Measurements from ENCODE around the gene MCOLN3.

MCOLN3 gene, protein sequence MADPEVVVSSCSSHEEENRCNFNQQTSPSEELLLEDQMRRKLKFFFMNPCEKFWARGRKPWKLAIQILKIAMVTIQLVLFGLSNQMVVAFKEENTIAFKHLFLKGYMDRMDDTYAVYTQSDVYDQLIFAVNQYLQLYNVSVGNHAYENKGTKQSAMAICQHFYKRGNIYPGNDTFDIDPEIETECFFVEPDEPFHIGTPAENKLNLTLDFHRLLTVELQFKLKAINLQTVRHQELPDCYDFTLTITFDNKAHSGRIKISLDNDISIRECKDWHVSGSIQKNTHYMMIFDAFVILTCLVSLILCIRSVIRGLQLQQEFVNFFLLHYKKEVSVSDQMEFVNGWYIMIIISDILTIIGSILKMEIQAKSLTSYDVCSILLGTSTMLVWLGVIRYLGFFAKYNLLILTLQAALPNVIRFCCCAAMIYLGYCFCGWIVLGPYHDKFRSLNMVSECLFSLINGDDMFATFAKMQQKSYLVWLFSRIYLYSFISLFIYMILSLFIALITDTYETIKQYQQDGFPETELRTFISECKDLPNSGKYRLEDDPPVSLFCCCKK

GRCh38 chr1:85048296-85049064 is at the start of gene MCOLN3:
Gene MCOLN3, minus strand, starts transcription at chr1:85048500. Its CDS starts 3,140 bp downstream, at chr1:85045360.
- DNase-seq: no peak

- no peak for DNase-seq
These were observed 45.3 kb upstream of the MCOLN3 start for GRCh38 chr1:85093644-85094043.

- peak; percentile 2 for DNase-seq
These were observed 43.5 kb upstream of the MCOLN3 start for GRCh38 chr1:85091671-85092280.

GRCh38 chr1:85090225-85090624 is 41.9 kb upstream of the MCOLN3 start:
- DNase-seq: no peak

- DNase-seq: no peak
These were observed 40.9 kb upstream of the MCOLN3 start for GRCh38 chr1:85089203-85089602.

- no peak for DNase-seq
These were observed 40.1 kb upstream of the MCOLN3 start for GRCh38 chr1:85088408-85088784.

- no peak for DNase-seq
These were observed 39.5 kb upstream of the MCOLN3 start for GRCh38 chr1:85087659-85088407.

- DNase-seq: no peak
These were observed 37.1 kb upstream of the MCOLN3 start for GRCh38 chr1:85085417-85085816.

DNA sequence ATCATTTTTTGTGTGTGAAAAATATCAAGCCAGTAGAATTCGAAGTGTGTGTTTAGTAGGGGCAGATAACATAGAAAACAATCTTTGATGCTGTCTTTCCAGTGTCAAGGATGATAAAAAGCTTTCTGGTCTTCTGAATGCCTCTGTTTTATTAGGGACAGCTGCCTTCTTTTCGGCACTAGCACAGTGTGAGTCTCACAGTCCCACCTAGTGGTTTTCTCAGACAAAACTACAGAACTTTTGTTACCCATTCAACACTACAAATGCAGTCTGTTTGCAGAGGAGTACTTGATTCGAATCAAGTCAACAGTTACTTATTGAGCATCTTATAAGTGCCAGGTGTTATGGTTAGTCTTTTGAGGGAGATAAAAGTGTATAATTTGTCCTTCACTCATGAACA is 30.6 kb upstream of the MCOLN3 start:
- DNase-seq: no peak

DNA sequence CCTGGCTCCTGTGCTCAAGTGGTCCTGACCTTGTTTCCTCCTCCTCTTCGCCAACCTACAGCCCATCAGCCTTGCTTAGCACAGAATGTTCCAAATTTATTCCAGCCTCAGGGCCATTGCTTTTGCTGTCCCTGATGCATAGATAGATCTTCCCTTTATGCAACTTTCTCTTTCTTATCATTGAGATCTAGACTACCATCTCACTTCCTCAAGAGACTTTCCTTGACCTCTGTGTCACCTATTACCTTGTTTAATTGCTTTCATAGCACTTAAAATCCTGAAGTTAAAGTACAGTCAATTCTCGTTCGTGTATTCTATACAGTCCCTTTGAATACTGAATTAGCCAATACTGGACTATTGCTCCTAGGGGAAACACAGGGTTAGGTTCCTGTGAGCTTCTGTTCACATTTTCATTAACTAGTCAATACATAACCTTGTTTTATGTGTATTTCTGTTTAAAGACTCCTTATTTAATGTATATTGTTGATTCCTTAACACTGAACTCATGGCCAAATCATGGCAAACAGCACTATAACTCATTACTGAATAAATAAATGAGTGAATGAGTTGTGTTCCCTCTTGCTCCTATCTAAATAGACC is 26.2 kb upstream of the MCOLN3 start:
- no peak for DNase-seq

DNA sequence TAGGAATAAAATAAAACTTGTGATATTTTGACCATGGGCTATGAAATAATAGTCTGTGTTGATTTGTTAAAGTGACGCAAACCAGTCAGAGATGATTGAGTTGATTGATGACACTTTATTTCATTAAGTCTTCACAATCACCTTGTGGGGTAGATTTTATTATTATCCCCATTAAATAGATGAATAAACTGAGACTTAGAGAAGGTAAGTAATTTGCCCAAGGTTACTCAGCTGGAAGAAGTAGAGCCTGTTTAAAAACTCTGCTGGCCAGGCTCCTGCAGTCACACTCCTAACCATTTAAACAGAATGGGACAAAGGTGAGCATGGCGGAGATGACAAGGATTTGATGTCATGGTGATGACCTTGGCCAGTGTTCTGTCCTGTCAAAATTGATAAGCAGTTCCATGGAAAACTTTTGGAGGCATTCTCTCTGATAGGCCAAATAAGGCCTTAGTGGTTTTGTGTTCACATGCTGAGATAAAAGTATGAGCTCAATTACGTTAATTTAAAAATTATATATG is 22.7 kb upstream of the MCOLN3 start:
- DNase-seq: no peak

- DNase-seq: no peak
These were observed 20.5 kb upstream of the MCOLN3 start for GRCh38 chr1:85068846-85069245.

GRCh38 chr1:85065550-85065949 is 17.2 kb upstream of the MCOLN3 start:
- DNase-seq: no peak

DNA sequence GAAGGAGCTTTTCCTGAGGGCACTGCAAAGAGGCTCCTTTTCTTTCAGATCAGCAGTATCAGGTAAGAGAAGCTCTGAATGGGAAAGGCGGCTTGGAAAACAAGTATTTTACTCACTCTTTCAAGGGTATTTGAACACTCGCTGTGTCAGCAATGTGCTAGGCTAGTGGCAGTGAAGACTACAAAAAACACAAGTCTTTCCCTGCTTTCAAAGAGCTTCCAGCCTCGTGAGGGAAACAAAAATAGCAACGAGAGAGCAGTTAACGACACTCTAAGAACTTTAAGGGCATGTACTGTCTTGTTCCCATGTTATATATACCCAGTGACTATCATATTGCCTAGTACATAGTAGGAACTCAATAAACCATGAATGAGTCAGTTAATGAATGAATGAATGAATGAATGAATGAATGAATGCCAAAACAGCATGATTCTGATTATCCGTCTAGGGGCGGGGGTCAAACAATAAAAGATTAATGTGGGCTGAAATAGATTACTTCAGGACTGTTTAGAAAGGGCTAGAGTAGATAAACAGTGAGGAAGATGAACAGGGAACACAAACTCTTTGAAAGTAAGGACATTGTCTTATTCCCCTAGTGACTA is 14.2 kb upstream of the MCOLN3 start:
- no peak for DNase-seq

GRCh38 chr1:85061711-85062424 is 13.6 kb upstream of the MCOLN3 start:
- peak; percentile 88 for DNase-seq

GRCh38 chr1:85060038-85060437 is 11.7 kb upstream of the MCOLN3 start:
- no peak for DNase-seq

DNA sequence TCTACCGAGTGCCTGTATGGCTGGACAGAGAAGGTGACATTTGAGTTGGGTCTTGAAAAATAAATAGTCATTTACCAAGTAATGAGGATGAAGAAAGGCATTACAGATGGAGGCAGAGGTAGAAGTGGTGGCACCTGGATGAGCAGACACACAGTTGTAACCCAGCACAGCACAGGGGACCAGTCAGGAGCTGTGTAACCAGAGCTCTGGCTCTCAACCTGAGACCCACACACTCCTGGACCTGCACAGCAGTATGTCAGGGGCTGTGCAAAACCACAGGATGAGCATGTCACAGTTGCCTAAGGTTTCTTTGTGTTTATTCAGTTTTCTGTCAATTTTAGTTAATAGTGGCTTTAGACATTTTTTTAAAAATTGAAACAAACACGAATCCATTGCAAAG is 11.3 kb upstream of the MCOLN3 start:
- DNase-seq: no peak

DNA sequence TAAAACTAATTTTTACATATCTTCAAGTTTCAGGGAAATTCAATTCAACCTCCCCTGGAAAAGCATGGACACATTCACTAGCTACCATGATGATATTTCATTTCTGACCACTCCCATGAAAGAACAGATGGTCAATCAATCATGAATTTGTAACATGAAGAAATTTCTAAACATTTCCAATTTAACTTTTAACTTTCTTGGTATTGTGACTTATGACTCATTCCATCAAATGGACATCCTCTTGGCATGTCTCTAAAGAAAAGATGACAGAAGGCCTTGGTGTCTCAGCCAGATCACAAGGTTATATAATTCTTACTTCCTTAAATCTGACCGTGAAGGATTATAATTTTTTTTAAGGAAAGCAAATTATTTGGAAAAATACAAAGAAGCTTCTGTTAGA is 10.5 kb upstream of the MCOLN3 start:
- DNase-seq: no peak

GRCh38 chr1:85058311-85058710 is 10.0 kb upstream of the MCOLN3 start:
- no peak for DNase-seq

GRCh38 chr1:85054664-85055063 is 6.4 kb upstream of the MCOLN3 start:
- DNase-seq: no peak

GRCh38 chr1:85049735-85050166 is 1.5 kb upstream of the MCOLN3 start:
- DNase-seq: no peak

Measured in hematopoietic multipotent progenitor cell treated with erythropoietin and hydrocortisone succinate and interleukin-3 and kit ligand, for 8 days (in vitro differentiated cells).